ENCODE data around the gene ZNF823.

GRCh38 chr19:11763611-11764010 is 24.9 kb upstream of the ZNF823 start:
- TF ChIP-seq NFIC (IDR thresholded peaks at IDR 0.05) (no peak), TEAD4 (IDR thresholded peaks at IDR 0.05) (no peak), TAF1 (IDR thresholded peaks at IDR 0.05; ENCODE audit: low read depth) (no peak), RAD21 (IDR thresholded peaks at IDR 0.05; ENCODE audit: low read depth) (no peak), REST (IDR thresholded peaks at IDR 0.05; ENCODE audit: low read depth) (no peak), TCF12 (IDR thresholded peaks at IDR 0.05; ENCODE audit: low read depth) (no peak), EP300 (IDR thresholded peaks at IDR 0.05; ENCODE audit: borderline replicate concordance) (no peak)
- TF ChIP-seq, protein P1, sequence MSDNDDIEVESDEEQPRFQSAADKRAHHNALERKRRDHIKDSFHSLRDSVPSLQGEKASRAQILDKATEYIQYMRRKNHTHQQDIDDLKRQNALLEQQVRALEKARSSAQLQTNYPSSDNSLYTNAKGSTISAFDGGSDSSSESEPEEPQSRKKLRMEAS (IDR thresholded peaks at IDR 0.05): no peak
